ENCODE results near the gene LMNTD2.
A peak's percentile ranks its signal among the peaks of the same experiment; 100 is the strongest.
"Not testable (repeated sequence)": the region's sequence is repeated elsewhere in the genome, so short reads cannot be mapped to it uniquely, and the experiment has no call there.

LMNTD2 gene

GRCh38 chr11:533586-534395 is 26.7 kb downstream of the LMNTD2 start:
- no peak for DNase-seq

- no peak for DNase-seq
Measured at GRCh38 chr11:532986-533585, 27.5 kb downstream of the LMNTD2 start.

GRCh38 chr11:532527-532985 is 28.0 kb downstream of the LMNTD2 start:
- no peak for DNase-seq

GRCh38 chr11:531919-532526 is 28.5 kb downstream of the LMNTD2 start:
- DNase-seq: no peak

GRCh38 chr11:530960-531831 is 29.3 kb downstream of the LMNTD2 start:
- DNase-seq: no peak

- no peak for DNase-seq
Measured at GRCh38 chr11:529728-530411, 30.7 kb downstream of the LMNTD2 start.

GRCh38 chr11:528815-529727 is 31.5 kb downstream of the LMNTD2 start:
- no peak for DNase-seq

- no peak for DNase-seq
Measured at GRCh38 chr11:528166-528814, 32.2 kb downstream of the LMNTD2 start.

- no peak for DNase-seq
Measured at GRCh38 chr11:526192-526591, 34.3 kb downstream of the LMNTD2 start.

GRCh38 chr11:521177-521688 is 39.3 kb downstream of the LMNTD2 start:
- no peak for DNase-seq

- no peak for DNase-seq
Measured at GRCh38 chr11:520428-521176, 39.9 kb downstream of the LMNTD2 start.

GRCh38 chr11:518463-519202 is 41.9 kb downstream of the LMNTD2 start:
- peak; percentile 69 to 91 (median 81) for DNase-seq

GRCh38 chr11:516918-517685 is 43.4 kb downstream of the LMNTD2 start:
- DNase-seq: not testable (repeated sequence)

GRCh38 chr11:516400-516799 is 44.1 kb downstream of the LMNTD2 start:
- DNase-seq: no peak

GRCh38 chr11:515131-515530 is 45.4 kb downstream of the LMNTD2 start:
- no peak for DNase-seq

- DNase-seq: no peak
Measured at GRCh38 chr11:514606-515005, 45.9 kb downstream of the LMNTD2 start.

- no peak for DNase-seq
Measured at GRCh38 chr11:512761-513595, 47.6 kb downstream of the LMNTD2 start.

All from T-helper 2 cell (primary cell).